ENCODE data around the gene PTBP1. TPM values are rescaled to one million over a fixed set of nuclear protein-coding genes. Genes with fewer than 3 reads are reported as not detected.

PTBP1 gene
- 510 and 522 TPM in 2 replicates for total RNA-seq (2022)
- Bru-seq, nascent RNA: percentile 94 among the genes with signal in this experiment
- percentile 98 among the genes with signal in this experiment for BruChase-seq, experiment 1, labeled RNA remaining after a 2-hour chase
- percentile 99 among the genes with signal in this experiment for BruChase-seq, experiment 2, labeled RNA remaining after a 6-hour chase
- long read RNA-seq, transcript PTBP1-203 (15 exons, 3,598 nt): major isoform, 107 of 321 reads
- long read RNA-seq, transcript PTBP1-206 (4 exons, 1,217 nt): minor isoform, 10 of 321 reads
- long read RNA-seq, transcript PTBP1-201 (14 exons, 3,155 nt): minor isoform, 48 of 321 reads
- long read RNA-seq, partial matches to known transcripts: 78 of 321 reads
- long read RNA-seq, other reads (novel, unspliced or antisense): 77 of 321 reads

GRCh38 chr19:796692-797527 lies at the start of gene PTBP1:
Gene PTBP1, plus strand, starts transcription at chr19:797452. Its CDS starts 46 bp downstream, at chr19:797498.
- ChIA-PET CTCF (no interaction called here), POLR2A (interaction anchor here (0.5 to 1.0 kb wide), 2 partner anchors 43 to 45 kb away, joined by 3 to 4 read pairs; no protein-coding TSS in a partner anchor)
- H3K4me3 Mint-ChIP-seq (ENCODE audit: unreplicated experiment): peak within 1 kb of the TSS; percentile 90

GRCh38 chr19:748274-748598 lies 49.0 kb upstream of the PTBP1 start:
- H3K9me3 ChIP-seq: peaks cover 17% of the 10 kb centered on the region
- no peaks in the 10 kb centered on the region for H3K27me3 Mint-ChIP-seq (ENCODE audit: insufficient read depth, unreplicated experiment)
- no peaks in the 10 kb centered on the region for H3K9me3 Mint-ChIP-seq (ENCODE audit: unreplicated experiment)
- peaks cover 25% of the 10 kb centered on the region for H3K36me3 Mint-ChIP-seq (ENCODE audit: insufficient read depth, unreplicated experiment)
- H3K27ac Mint-ChIP-seq (ENCODE audit: unreplicated experiment): no peak overlapping the region
- TF ChIP-seq CTCF (IDR thresholded peaks at IDR 0.05; ENCODE audit: insufficient read depth in 1 of 2, low read depth in 1 of 2, low read length in 1 of 2, severe bottlenecking in 1 of 2, unreplicated experiment in 1 of 2): no peak
- no peaks in the 10 kb centered on the region for H3K36me3 ChIP-seq (ENCODE audit: control insufficient read depth, insufficient read depth, low read length)
- H3K4me3 Mint-ChIP-seq (ENCODE audit: unreplicated experiment): no peak overlapping the region
- no peaks in the 10 kb centered on the region for H3K27me3 ChIP-seq (replicated peaks; ENCODE audit: control insufficient read depth, insufficient read depth, low read length)
- ChIA-PET POLR2A (no interaction called here), CTCF (no interaction called here)
- no peak for DNase-seq
- no peak overlapping the region for H3K4me3 ChIP-seq (ENCODE audit: low read depth, low read length)
- peaks cover 15% of the 10 kb centered on the region for H3K4me1 ChIP-seq
- intact Hi-C loops (cut with micrococcal nuclease; ENCODE audit: unreplicated experiment): no loop called here
- no peaks in the 10 kb centered on the region for H3K4me1 Mint-ChIP-seq (ENCODE audit: low read depth, unreplicated experiment)
- no TSS peak for BruUV-seq (replicated peaks)

More at GRCh38 chr19:796692-797527, at the start of gene PTBP1:
- peak; percentile 99 to 100 for DNase-seq
- Histone ChIP-seq H3K9me3 (no peaks in the 10 kb centered on the region), H3K27me3 (replicated peaks; ENCODE audit: control insufficient read depth, insufficient read depth, low read length) (no peaks in the 10 kb centered on the region), H3K4me1 (peaks cover 31% of the 10 kb centered on the region), H3K36me3 (ENCODE audit: control insufficient read depth, insufficient read depth, low read length) (peaks cover 10% of the 10 kb centered on the region), H3K4me3 (ENCODE audit: low read depth, low read length) (peak within 1 kb of the TSS; percentile 97)
- intact Hi-C loops (cut with micrococcal nuclease; ENCODE audit: unreplicated experiment): no loop called here
- peaks cover 78% of the 10 kb centered on the region for H3K36me3 Mint-ChIP-seq (ENCODE audit: insufficient read depth, unreplicated experiment)
- BruUV-seq (replicated peaks): TSS peak; percentile 57
- no peaks in the 10 kb centered on the region for H3K9me3 Mint-ChIP-seq (ENCODE audit: unreplicated experiment)
- TF ChIP-seq CTCF (IDR thresholded peaks at IDR 0.05; ENCODE audit: insufficient read depth in 1 of 2, low read depth in 1 of 2, low read length in 1 of 2, severe bottlenecking in 1 of 2, unreplicated experiment in 1 of 2): no peak
- H3K27me3 Mint-ChIP-seq (ENCODE audit: insufficient read depth, unreplicated experiment): no peaks in the 10 kb centered on the region
- H3K4me1 Mint-ChIP-seq (ENCODE audit: low read depth, unreplicated experiment): peaks cover 17% of the 10 kb centered on the region
- H3K27ac Mint-ChIP-seq (ENCODE audit: unreplicated experiment): peak within 1 kb of the TSS; percentile 93

GRCh38 chr19:749811-750210 lies 47.4 kb upstream of the PTBP1 start:
- Mint-ChIP-seq H3K27me3 (ENCODE audit: insufficient read depth, unreplicated experiment) (no peaks in the 10 kb centered on the region), H3K36me3 (ENCODE audit: insufficient read depth, unreplicated experiment) (peaks cover 30% of the 10 kb centered on the region), H3K4me3 (ENCODE audit: unreplicated experiment) (no peak overlapping the region), H3K9me3 (ENCODE audit: unreplicated experiment) (no peaks in the 10 kb centered on the region), H3K4me1 (ENCODE audit: low read depth, unreplicated experiment) (no peaks in the 10 kb centered on the region), H3K27ac (ENCODE audit: unreplicated experiment) (no peak overlapping the region)
- Histone ChIP-seq H3K9me3 (peaks cover 14% of the 10 kb centered on the region), H3K36me3 (ENCODE audit: control insufficient read depth, insufficient read depth, low read length) (peaks cover under 1% of the 10 kb centered on the region; the same call in 1 of the 2 replicates), H3K4me3 (ENCODE audit: low read depth, low read length) (no peak overlapping the region), H3K4me1 (peaks cover 28% of the 10 kb centered on the region), H3K27me3 (replicated peaks; ENCODE audit: control insufficient read depth, insufficient read depth, low read length) (no peaks in the 10 kb centered on the region)
- POLR2A ChIA-PET: no interaction called here
- BruUV-seq (replicated peaks): no TSS peak
- no peak for DNase-seq
- TF ChIP-seq CTCF (IDR thresholded peaks at IDR 0.05; ENCODE audit: insufficient read depth in 1 of 2, low read depth in 1 of 2, low read length in 1 of 2, severe bottlenecking in 1 of 2, unreplicated experiment in 1 of 2): no peak
- intact Hi-C loops (cut with micrococcal nuclease; ENCODE audit: unreplicated experiment): loop anchor here (5.0 kb wide), 1 partner anchor 88 kb away; the partner anchor contains the start of gene RNF126
- CTCF ChIA-PET: no interaction called here
